Esophagus squamous epithelium (tissue), 4 donors: Measurements from ENCODE around the gene PITPNM3.

Experiments
- CTCF ChIP-seq, 6 experiments: fragments of 450-650 bp in 4 of 6; fragments of 200-600 bp in 2 of 6; sonication (generic) in 2 of 6; IDR thresholded peaks; one replicate each; pipeline ENCODE4 v1.5.1; 2016 to 2019; ENCODE audit warnings: antibody characterized with exemption in 6 of 6, mild to moderate bottlenecking in 4 of 6, moderate library complexity in 4 of 6
- POLR2A ChIP-seq, 4 donors: fragments of 450-650 bp; IDR thresholded peaks; one replicate each; pipeline ENCODE4 v1.6.1; 2017; ENCODE audit warnings: antibody characterized with exemption in 4 of 4, mild to moderate bottlenecking in 4 of 4, moderate library complexity in 3 of 4

- TF ChIP-seq CTCF (IDR thresholded peaks at IDR 0.05) (no peak), POLR2A (IDR thresholded peaks at IDR 0.05) (no peak)
These were observed 103.7 kb downstream of the PITPNM3 start for GRCh38 chr17:6452471-6453266.
